ENCODE data around the gene ADAMTSL1.
A peak's percentile ranks its signal among the peaks of the same experiment; 100 is the strongest.

The ADAMTSL1 gene

DNA sequence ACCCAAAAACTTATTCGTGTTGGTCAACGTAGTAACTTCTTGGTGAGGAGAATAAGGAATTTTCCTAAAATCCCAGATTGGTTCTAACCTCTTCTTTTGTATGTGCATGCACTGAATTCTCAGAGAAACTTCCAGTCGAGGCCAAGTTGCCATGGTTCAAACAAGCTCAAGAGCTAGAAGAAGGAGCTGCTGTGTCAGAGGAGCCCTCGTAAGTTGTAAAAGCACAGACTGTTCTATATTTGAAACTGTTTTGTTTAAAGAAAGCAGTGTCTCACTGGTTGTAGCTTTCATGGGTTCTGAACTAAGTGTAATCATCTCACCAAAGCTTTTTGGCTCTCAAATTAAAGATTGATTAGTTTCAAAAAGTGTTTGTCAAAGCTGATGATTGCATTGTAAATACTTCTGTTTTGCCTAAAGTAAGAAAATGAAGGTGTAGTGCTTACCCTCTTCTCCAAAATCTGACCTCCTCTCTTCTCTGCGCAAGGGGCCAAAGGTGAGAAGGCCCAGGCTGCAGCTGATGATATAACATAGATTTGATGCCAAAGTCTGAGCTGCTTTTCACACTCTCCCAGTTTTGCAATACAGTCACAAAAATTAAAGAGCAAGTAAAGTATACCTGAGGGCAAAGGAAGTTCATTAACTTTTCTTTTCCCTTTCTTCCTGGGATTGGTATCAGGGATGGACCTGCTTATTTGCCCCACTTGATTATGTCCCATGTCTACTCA, 210.8 kb downstream of the ADAMTSL1 start:
- DNase-seq (ENCODE audit: low read depth) = no peak
- no peak for TF ChIP-seq CTCF (conservative IDR thresholded peaks at IDR 0.05; ENCODE audit: low read length)
- H3K4me3 ChIP-seq (ENCODE audit: low read length) = no peak overlapping the region

DNA sequence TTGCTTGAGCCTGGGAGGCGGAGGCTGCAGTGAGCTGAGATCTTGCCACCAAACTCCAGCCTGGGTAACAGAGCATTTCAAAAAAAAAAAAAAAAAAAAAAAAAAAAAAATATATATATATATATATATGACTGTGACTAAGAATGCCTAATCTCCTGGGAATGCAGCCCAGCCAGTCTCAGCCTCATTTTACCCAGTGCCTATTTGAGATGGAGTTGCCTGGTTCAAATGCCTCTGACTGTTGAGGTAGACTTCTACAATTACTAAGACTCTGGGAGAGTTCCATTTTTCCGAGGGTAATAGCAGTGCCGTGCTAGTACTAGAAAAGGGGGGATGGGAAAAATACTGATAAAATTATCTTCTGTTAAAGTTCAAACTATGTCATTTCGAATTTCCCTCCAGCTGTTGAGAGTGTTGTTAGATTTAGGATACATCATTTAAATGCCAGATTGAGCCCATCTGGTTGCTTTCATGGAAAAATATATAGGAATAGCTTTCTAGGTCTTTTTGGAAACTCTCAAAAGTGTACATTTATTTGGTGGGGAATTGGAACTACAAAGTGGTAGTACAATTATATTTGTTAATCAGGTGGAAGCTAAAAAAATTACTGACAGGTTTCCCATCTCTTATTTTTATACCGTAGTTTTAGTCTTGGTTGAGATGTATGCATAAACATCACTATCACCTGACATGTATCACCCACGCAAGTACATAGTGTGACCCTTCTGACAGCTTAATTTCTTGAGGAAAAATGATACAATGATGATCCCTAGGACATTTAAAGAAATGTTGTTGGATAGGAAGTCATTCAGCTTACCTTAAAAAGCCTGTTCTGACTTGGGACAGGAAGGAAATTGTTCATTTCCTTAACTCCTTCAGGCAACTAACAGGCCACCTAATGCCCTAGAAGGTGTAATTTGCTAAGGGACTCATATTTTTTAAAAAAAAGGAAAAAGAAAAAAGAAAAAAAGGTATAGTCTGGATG, 214.9 kb downstream of the ADAMTSL1 start:
- DNase-seq (ENCODE audit: low read depth) = no peak
- TF ChIP-seq CTCF (conservative IDR thresholded peaks at IDR 0.05; ENCODE audit: low read length) = no peak
- H3K4me3 ChIP-seq (ENCODE audit: low read length) = no peak overlapping the region

GRCh38 chr9:18689921-18690320, 216.0 kb downstream of the ADAMTSL1 start:
- peak; percentile 67 for DNase-seq (ENCODE audit: low read depth)
- no peak overlapping the region for H3K4me3 ChIP-seq (ENCODE audit: low read length)
- no peak for TF ChIP-seq CTCF (conservative IDR thresholded peaks at IDR 0.05; ENCODE audit: low read length)

- TF ChIP-seq CTCF (conservative IDR thresholded peaks at IDR 0.05; ENCODE audit: low read length) = no peak
- no peak overlapping the region for H3K4me3 ChIP-seq (ENCODE audit: low read length)
- DNase-seq (ENCODE audit: low read depth) = no peak
Measured at GRCh38 chr9:18692268-18692667, 218.3 kb downstream of the ADAMTSL1 start.

DNA sequence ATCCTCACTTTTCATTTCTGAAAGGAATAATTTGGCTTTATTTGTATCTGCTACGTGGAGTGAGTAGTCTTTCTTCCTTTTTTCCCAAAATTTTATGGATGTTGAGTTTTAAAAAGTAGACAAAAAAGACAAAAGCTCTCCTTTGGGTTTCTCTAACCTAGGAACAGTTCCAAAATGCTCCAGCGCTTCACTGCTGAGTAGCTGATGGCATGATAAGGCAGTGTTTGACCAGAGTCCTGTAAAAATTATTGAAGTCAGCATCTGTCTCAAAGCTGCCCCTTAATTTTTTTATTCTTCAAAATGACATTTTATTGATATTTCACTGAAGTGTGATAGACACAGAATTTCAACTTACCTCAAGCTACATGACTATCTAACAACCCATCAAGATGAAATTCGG, 219.0 kb downstream of the ADAMTSL1 start:
- no peak overlapping the region for H3K4me3 ChIP-seq (ENCODE audit: low read length)
- DNase-seq (ENCODE audit: low read depth) = no peak
- no peak for TF ChIP-seq CTCF (conservative IDR thresholded peaks at IDR 0.05; ENCODE audit: low read length)

DNA sequence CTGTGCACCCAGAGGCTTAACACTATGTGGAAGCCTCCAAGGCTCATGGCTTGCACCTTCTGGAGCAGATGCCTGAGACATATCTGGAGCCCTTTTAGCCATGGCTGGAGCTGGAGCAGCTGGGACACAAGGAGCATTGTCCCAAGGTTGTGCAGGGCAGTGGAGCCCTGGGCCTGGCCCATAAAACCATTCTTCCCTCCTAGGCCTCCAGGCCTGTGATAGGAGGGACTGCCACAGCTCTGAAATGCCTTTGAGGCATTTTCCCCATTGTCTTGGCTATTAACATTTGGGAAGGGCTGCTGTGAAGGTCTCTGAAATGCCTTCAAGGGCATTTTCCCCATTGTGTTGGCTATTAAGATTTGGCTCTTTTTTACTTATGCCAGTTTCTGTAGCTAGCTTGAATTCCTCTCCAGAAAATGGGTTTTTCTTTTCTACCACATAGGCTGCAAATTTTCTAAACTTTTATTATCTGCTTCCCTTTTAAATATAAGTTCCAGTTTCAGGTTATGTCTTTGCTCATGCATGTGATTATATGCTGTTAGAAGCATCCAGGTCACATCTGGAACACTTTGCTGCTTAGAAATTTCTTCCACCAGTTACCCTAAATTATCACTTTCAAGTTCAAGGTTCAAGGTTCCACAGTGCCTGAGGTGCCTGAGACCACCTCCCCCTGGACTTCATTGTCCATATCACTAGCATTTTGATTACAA, 221.2 kb downstream of the ADAMTSL1 start:
- no peak overlapping the region for H3K4me3 ChIP-seq (ENCODE audit: low read length)
- no peak for DNase-seq (ENCODE audit: low read depth)
- no peak for TF ChIP-seq CTCF (conservative IDR thresholded peaks at IDR 0.05; ENCODE audit: low read length)
